Hematopoietic multipotent progenitor cell (in vitro differentiated cells): ENCODE results near the gene KANK2. TPM values are rescaled to one million over a fixed set of nuclear protein-coding genes. Genes with fewer than 3 reads are reported as not detected.

ENCODE experiments used
- DNase-seq, 3 donors: peaks; one replicate each; pipeline ENCODE4 v3.0.0-alpha.2; 2011 to 2015; ENCODE audit warnings: low read depth in 2 of 3, low spot score in 2 of 3
- total RNA-seq: library from RNA; depleted of rRNA; stranded (reverse); fragments of >200 nt; gene quantifications from one replicate; pipeline ENCODE4 v1.2.3, GENCODE V29; 2012

The KANK2 gene
- total RNA-seq, 1 donor = 74.1 TPM

DNA sequence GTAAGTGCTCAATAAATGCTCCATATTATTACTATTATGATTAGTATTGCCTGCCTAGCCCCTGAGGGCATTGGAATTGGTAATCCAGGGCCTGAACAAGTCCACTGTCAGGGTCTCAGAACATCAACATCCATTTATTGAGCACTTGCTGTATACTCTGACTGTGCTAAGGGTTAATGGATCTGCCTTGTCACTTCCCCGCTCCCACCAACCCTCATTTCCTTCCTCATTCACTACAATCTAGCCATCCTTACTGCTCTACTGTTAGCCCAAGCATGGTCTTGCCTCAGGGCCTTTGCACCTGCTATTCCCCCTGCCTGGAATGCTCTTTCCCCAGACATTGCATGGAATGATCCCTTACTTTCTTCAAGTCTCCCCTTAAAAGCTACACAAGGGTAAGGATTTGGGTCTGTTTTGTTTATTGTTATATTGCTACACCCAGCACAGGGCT lies 29.4 kb upstream of the KANK2 start:
- DNase-seq = peak in 1 of 3 donors; percentile 19

DNA sequence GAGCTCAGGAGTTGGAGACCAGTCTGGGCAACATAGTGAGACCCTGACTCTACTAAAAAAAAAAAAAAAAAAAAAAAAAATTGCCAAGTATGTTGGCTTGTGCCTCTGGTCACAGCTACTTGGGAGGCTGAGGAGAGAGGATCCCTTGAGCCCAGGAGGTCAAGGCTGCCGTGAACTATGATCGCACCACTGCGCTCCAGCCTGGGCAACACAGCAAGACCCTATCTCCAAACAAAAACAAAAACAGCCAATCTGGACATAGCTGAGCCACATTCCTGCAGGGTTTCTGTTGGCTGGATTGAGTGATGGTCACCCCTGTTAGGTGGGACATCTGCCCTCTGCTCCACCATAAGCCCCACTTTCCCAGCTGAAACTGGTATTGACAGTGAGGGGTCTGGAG lies 28.5 kb upstream of the KANK2 start:
- DNase-seq = no peak

DNA sequence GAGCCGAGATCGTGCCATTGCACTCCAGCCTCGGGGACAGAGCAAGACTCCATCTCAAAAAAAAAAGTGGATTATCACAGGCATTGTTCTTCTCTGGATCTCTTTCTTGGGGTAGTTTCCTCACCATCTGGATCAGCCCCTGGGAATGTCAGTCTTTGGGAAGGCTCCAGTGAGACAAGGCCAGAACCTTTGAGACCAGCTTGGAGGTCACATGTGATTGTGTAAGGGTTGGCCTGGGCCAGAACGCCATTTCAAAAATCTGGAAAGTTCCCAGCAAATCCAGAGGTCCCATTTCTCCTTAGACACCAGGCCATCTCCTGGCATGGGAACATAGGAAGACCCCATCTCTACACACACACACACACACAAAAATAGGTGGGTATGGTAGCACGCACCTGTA lies 27.8 kb upstream of the KANK2 start:
- DNase-seq = no peak

DNA sequence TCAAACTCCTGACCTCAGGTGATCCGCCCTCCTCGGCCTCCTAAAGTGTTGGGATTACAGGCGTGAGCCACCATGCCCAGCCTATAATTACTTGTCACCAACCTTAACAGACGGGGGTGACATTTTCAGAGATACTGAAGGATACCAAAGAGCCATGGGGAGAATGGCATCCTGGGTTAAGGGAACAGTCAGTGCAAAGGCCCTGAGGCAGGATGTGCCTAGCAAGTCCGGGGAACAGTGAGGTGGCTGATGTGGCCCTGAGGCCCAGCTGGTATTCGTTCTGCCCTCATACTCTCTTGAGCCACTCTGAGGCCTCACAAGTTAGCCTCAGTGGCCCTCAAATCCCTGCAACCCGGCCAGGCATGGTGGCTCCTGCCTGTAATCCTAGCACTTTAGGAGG lies 27.1 kb upstream of the KANK2 start:
- DNase-seq = no peak

DNA sequence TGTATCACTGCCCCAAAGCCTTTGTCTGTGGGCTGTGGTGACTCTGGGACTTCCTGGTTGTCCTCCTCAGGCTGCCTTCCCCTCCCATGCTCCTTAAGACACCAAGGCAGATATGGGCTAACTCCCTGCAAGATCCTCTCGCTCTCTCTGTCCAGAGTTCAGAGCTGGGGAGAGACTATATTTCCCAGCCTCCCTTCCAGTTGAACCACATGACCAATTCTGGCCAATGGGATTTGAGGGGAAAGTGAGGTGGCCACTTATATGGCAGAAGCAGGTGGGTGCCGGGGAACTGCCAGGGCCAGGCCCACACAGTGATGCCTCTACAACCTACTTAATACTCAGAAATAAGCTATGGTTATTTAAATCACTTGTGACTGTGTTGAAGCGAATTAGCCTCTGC lies 25.9 kb upstream of the KANK2 start:
- peak in 1 of 3 donors; percentile 24 for DNase-seq

DNA sequence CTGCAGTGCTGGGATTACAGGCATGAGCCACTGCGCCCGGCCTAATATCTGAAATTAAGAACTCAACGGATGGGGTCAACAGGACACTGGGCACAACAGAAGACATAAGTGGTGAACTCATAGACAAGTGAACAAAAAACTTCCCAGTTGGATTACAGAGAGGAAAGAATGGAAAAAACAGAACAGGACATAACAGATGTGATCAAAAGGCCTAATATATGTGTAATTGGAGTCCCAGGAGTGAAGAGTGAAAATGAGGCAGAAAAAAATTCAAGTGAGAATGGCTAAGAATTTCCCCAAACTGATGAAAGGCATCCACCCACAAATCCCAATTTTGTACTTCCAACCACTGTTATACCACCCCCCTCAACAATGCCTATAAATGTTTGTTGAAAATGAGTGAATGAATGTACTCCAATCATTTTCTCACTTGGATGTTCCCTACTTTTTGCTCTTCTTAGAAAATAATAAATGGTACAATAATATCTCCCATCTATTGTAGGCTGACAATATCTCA lies 23.8 kb upstream of the KANK2 start:
- DNase-seq = no peak

DNA sequence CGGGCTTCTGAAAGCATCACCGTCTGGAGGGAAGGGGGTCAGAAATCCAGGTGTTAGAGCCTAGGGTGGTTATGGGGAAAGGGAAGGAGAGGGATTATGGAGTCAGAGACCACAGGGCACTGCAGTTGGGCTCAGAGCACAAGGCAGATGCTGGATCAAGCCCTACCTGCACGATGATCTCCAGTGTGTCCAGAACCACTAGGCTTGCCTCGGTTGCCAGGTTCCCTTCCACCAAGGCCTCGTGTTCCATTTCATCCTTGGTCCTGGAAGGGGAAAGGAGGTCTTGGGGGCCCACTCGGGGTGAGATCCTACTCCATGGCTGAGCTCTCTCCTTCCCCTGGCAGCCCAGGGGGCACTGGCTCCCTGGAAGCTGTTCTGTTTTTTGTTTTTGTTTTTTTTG lies 17.0 kb upstream of the KANK2 start:
- no peak for DNase-seq

DNA sequence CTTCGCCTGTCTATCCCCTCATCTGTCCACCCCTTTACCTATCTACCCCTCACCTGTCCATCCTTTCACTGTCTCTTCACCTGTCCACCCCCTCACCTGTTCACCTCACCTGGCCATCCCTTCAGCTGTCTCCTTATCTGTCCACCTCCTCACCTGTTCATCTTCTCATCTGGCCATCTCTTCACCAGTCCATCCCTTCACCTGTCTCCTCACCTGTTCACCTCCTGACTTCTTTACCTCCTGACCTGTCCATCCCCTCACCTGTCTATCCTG lies 13.2 kb upstream of the KANK2 start:
- no peak for DNase-seq

DNA sequence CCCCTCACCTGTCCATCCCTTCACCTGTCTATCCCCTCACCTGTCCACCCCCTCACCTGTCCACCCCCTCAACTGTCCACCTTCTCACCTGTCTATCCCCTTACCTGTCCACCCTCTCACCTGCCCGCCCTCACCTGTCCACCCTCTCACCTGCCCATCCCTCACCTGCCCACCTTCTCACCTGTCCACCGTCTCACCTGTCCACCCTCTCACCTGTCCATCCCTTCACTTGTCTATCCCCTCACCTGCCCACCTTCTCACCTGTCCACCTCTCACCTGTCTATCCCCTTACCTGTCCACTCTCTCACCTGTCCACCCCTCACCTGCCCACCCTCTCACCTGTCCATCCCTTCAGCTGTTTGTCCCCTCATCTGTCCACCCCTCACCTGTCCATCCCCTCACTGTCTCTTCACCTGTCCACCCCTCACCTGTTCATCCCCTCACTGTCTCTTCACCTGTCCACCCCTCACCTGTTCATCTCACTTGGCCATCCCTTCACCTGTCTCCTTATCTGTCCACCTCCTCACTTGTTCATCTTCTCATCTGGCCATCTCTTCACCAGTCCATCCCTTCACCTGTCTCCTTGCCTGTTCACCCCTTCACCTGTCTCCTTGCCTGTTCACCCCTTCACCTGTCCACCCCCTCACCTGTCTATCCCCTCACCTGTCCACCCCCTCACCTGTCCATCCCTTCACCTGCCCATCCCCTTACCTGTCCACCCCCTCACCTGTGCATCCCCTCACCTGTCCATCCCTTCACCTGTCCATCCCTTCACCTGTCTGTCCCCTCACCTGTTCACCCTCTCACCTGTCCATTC lies 12.7 kb upstream of the KANK2 start:
- DNase-seq = no peak

DNA sequence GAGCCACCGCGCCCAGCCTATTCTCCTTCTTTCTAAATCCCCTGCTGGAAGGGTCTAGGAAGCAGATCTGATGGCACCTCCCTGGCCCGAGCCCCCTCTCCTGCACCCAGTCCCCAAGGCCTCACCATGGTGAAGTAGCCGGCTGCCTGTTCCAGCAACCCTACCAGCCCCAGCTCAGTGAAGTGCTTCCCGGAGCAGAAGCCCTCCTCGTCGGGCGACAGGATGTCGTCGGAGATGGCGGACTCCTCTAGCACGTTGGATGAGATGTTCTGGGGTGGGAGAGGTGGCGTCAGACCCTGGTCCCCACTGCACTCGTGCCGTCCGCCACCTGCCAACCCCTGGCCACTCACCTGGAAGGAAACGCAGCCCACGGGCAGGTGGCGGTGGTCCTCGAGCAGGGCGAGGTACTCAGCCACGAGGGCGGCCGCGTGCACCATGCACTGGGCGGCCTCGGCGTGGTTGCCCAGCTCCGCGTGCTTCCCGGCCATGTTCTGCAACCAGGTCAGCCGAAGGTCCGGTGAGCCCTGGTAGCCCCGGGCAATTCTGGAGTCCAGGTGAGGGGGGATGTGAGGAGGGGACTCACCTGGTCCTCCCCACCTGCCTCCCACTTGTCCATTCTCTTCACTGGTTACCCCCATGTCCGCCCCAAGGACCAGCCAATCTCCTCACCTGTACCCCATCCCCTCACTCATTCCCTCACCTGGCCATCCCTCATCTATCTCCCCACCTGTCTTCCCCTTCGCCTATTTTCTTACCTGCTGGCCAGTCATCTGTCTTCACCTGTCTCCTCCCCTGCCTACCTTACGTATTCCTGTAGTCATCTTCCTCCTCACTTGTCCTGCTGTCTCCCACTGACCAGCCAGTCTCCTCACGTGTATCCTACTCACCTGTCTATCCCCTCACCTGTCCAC lies 11.5 kb upstream of the KANK2 start:
- DNase-seq = no peak

DNA sequence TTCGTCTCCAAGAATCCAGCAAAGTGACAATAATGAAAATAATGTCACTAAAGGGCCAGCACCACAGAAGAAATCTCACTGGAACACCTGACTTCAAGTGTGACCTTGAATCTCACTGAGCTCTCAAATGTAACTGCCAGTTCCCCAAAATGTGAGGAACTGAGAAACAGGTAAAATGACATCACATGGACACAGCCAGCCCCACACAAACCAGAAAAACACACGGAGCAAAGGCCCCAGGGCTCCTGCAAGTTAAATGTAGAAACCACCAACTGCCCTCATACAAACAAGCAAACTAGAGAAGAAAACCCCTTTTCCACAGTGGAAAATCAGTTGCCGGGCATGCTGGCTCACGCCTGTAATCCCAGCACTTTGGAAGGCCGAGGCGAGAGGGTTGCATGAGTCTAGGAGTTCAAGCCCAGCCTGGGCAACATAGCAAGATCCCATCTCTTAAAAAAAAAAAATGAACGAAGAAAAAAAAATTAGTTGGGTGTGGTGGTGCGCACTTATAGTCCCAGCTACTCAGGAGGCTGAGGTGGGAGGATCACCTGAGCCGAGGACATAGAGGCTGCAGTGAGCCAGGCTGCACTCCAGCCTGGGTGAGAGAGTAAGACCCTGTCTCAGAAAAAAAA lies 8.7 kb upstream of the KANK2 start:
- DNase-seq = no peak

DNA sequence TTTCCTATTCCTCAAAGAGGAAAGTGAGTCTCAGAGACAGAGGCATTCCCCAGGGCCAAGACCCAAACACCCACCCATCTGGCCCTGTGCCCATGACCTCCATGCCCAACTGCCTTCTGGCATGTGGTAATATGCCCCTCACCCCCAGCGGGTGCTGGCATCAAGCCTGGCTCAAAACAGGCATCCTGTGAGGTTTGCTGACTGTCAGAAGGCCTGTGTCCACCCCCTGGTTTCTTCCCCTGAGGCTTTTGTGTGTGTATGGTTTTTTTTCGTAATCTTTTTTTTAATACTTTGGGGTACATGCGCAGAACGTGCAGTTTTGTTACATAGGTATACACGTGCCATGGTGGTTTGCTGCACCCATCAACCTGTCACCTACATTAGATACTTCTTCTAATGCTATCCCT lies 7.6 kb upstream of the KANK2 start:
- DNase-seq = peak in 2 of 3 donors; percentile 93 to 99

DNA sequence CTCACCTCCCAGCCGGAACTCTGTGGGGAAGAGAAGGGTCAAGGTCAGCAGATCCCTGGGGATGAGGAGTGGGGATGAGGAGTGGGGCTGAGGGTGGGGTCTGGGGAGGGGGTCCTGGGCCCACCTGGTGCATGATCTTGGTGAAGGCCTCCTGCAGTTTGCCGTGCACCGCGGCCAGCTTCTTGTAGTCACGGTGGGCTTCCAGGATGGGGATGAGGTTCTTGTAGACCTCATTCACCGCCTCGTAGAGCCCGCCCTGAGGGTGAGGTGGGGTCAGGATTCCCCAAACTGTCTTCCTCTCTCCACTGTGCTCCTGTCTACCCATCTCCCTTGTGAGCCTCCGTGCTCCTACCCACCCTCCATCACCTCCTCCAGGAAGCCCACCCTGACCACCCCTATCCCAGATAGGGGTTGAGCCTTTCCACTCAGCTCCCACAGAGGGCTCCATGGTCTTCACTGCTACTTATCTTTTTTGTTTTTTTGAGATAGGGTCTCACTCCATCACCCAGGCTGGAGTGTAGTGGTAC lies 6.8 kb upstream of the KANK2 start:
- DNase-seq = no peak

DNA sequence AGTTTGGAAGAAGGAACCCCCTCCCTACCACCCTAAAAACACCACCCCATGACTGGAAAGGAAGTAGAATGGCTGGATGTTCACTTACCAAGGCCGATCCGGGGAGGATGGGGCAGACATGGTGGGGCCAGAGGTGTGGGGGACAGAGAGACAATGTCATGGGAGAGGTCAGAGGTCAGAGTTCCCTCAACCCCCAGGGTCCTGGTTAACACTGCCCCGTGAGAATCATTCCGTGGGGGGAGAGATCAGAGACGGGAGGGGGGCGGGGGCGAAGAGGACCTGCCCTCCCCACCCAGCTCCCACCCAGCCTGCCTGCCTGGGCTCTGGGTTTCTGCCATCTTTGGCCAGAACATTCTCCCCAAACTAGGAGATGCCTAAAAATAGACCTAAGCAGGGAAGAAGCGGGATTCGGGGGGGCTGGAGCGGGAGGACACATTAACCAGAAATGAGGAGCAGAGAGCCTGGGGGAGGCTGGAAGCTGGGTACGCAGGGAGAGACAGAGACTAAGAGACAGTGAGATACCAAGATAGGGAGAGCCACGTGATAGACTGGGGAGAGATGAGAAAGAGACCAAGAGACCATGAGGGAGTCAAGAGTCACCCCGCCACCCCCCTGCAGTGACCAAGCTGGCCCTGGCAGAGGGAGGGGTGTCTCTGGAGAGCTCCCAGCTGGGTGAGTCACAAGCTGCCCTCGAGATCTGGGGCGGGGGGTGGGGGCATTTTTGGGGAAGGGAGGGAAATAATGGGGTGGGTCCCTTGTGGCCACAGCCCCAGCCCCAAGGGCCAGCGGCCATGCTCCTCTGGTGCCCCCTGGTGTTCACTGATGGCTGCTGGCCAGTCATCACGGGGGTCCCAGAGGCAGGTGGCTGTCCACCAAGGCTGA lies 6.1 kb upstream of the KANK2 start:
- DNase-seq = peak in 2 of 3 donors; percentile 84 to 85

DNA sequence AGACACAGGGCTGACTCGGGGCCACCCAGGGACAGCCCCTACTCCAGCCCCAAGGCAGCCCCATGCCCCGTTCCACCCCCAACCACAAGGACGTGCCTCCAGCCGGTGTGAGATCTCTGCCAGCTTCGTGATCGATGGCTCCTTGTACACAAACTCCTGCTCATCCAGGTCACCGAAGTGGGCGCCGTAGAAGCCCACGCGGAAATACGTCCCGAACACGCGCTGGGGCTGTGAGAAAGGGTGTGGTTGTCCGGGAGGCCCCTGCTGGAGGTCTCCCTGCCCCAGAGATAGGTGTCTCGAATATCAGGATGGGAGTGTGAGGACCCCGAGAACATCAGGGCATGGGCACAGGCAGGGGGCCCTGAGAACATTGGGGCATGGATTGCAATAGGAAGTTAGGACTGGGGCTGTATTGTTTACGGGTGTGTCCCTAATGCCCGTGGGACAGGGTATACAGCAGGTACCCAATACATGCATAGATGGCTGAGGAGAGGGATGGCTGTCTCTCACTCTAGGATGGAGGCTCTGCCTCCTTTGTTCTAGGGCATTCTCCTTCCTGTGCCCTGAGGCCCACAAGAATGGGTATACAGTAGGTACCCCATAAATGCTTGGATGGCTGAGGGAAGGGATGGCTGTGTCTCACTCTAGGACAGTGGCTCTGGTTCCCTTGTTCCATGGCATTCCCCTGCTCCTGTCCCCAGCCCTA lies 5.3 kb upstream of the KANK2 start:
- no peak for DNase-seq

DNA sequence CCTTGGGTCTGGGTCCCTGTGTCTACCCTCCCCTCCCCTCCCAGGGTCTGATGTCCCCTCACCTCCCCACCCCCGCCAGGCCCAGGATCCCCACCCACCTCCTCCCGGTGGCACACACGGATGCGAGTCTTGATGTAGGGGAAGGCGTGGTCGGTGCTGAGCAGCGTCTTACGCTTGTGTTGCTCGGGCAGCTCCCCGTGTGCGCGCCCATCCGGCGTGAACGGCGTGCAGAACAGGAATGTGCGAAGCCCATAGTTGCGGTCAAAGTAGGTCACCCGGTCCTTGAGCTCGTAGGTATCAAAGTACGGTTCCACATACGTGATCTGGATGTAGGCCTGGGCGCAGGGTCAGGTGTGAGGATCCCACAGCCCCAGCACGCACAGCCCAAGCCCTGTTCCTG lies 4.4 kb upstream of the KANK2 start:
- DNase-seq = no peak

DNA sequence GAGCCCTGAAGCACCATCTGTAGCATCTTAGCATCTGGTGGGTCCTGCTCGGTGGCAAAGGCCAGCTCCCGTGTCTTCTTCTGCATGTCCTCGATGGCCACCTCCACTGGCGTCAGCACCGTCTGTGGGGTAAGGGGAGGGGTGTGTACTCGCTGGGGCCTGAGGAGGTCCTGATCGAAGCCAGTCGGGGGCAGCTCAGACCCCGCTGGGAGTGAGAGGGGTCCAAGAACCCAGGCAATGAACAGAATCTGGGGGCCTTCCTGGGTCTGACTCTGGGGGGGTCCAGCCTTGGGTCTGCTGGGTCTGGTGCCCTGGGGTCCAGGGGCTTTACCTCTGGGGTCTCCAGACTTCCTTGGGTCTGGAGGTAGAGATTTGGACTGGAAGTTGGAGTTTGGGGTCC lies 3.6 kb upstream of the KANK2 start:
- DNase-seq = no peak

DNA sequence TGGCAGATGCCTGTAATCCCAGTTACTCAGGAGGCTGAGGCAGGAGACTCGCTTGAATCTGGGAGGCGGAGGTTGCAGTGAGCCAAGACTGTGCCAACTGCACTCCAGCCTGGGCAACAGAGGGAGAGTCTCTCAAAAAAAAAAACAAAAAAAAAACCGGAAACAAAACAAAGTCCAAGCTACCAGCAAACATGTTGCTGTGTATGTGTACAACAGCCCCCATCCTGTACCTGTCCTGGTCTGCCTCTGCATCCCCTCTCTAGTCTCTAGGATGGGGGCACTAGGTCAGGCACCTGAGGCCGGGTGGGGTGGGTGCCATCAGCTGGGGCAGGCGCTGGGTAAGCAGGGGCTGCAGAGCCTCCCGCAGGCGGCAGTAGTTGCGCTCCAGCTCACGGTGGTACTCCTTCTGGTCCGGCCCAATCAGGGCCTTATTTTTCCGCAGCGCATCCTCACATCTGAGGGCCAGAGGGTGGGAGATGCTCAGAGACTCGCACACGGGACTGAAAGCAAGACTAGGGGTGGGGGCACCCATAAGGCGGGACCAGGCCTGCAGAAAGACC lies 2.8 kb upstream of the KANK2 start:
- no peak for DNase-seq

DNA sequence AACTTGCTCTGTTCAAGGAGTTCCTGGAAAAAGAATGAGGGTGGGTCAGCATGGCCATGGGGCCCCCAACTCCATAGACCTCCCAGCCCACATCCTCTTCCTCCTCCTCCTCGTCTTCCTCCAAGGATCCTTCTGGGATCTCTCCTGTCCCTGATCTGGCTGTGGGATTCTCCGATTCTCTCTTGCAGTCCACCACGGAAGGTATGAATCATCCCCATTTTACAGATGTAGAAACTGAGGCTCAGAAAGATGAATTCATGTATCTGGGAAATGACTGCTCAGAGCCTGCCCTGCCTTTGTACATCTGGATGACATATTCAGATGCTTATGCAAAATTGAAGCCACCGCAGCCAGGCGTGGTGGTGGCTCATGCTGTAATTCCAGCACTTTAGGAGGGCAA lies 2.2 kb upstream of the KANK2 start:
- no peak for DNase-seq
